ENCODE results near the gene IRF2. TPM values are rescaled to one million over a fixed set of nuclear protein-coding genes. Genes with fewer than 3 reads are reported as not detected.

The IRF2 gene
- total and polyA plus RNA-seq, 2 of the 8 experiments (the other 6 are each of a cell fraction or from before 2014, with no cell fraction given): 13.8 to 17.0 TPM

- TF ChIP-seq CHD7 (IDR thresholded peaks at IDR 0.05; ENCODE audit: insufficient replicate concordance, low read length) (no peak), POLR2AphosphoS5 (IDR thresholded peaks at IDR 0.05; ENCODE audit: low read depth, low read length) (no peak), RXRA (IDR thresholded peaks at IDR 0.05; ENCODE audit: insufficient read depth, low read depth, low read length) (no peak), CTBP2 (IDR thresholded peaks at IDR 0.05; ENCODE audit: borderline replicate concordance, insufficient read depth, insufficient read length, low read length) (no peak), TAF7 (optimal IDR thresholded peaks at IDR 0.05; ENCODE audit: borderline replicate concordance, low read depth, low read length) (no peak), EZH2 (IDR thresholded peaks at IDR 0.05; ENCODE audit: low read depth, low read length, severe bottlenecking) (no peak), RAD21 (IDR thresholded peaks at IDR 0.05 in 1 of 2, conservative IDR thresholded peaks at IDR 0.05 in 1 of 2; ENCODE audit: low read depth in 2 of 2, low read length in 2 of 2) (no peak), JUN (IDR thresholded peaks at IDR 0.05; ENCODE audit: low read depth, low read length) (no peak), MAFK (IDR thresholded peaks at IDR 0.05; ENCODE audit: low read depth, low read length) (no peak)
These were observed 53.4 kb downstream of the IRF2 start (continued) for GRCh38 chr4:184420881-184421416.
